Neural cell (in vitro differentiated cells): ENCODE measurements around the gene BZW2.

Experiments used
- CTCF ChIP-seq: fragments of 450-650 bp; IDR thresholded peaks from 2 replicates; pipeline ENCODE4 v1.5.1; 2014; ENCODE audit warnings: antibody characterized with exemption, mild to moderate bottlenecking, moderate library complexity; ENCODE audit not compliant: poor library complexity, severe bottlenecking
- POLR2AphosphoS5 ChIP-seq: IDR thresholded peaks from 2 replicates; pipeline ENCODE4 v1.6.1; 2012

GRCh38 chr7:16606704-16607103, 39.3 kb upstream of the BZW2 start:
- TF ChIP-seq POLR2AphosphoS5 (no peak), CTCF (no peak)
